ENCODE results near the gene PPP2R5C. TPM values are rescaled to one million over a fixed set of nuclear protein-coding genes. Genes with fewer than 3 reads are reported as not detected.

PPP2R5C gene
- total and polyA plus RNA-seq, 12 donors: 66.8 to 257 (median 222) TPM

- no peak for DNase-seq
- Histone ChIP-seq H3K36me3 (peaks cover 0 to 43% (median 5%) of the 10 kb centered on the region in 9 donors), H3K27ac (no peak overlapping the region), H3K4me1 (peaks cover 0 to 23% (median 6%) of the 10 kb centered on the region in 9 donors), H3K27me3 (no peaks in the 10 kb centered on the region), H3K9me3 (no peaks in the 10 kb centered on the region), H3K4me3 (no peak overlapping the region)
- intact Hi-C loops (cut with DNase I): loop anchor here in 2 of 10 donors (5.0 to 10.0 kb wide), 2 partner anchors 180 to 187 kb away; no protein-coding TSS in a partner anchor
- no peak for ATAC-seq
- no peak for TF ChIP-seq CTCF (IDR thresholded peaks at IDR 0.05)
- 88 to 92% methylated on average over 7 of the region's 7 CpGs for WGBS, 2 donors
Observed at GRCh38 chr14:101767618-101768362, 6.3 kb downstream of the PPP2R5C start.

DNA sequence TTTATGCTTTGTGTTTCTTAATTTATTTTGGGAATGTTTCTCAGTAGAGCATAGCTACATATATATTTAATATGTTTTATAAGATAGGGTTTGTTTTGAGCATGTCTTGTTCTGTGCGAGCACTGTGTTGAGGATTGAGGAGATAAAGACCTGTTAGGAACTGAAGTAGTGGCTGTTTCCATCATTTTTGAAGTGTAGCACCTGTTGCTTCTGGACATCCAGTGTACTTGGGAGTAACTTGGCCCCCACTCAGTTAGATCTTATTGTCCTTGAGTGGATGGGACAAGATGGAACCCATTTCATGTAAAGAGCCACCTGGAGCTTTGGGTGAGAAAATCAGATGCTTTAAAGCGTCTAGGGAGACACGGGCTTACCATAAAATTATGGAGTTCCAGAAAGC is 8.7 kb downstream of the PPP2R5C start:
- intact Hi-C loops (cut with DNase I): loop anchor here in 8 of 10 donors (5.0 to 10.0 kb wide), 11 partner anchors 37 to 195 kb away; partner anchors contain the start of gene DYNC1H1 (in 3 of the 8)
- Histone ChIP-seq H3K36me3 (peaks cover 0 to 25% (median 2%) of the 10 kb centered on the region in 9 donors), H3K4me3 (no peak overlapping the region), H3K27me3 (no peaks in the 10 kb centered on the region), H3K27ac (peak overlapping the region in 5 of 10 donors; percentile 27 to 67 (median 51)), H3K4me1 (peaks cover 0 to 25% (median 15%) of the 10 kb centered on the region in 9 donors), H3K9me3 (no peaks in the 10 kb centered on the region)
- 78% methylated on average over 3 of the region's 3 CpGs for WGBS, 2 donors
- TF ChIP-seq CTCF (IDR thresholded peaks at IDR 0.05): no peak
- ATAC-seq (no peak), DNase-seq (no peak)

GRCh38 chr14:101772770-101773169 is 11.3 kb downstream of the PPP2R5C start:
- WGBS, 2 donors: 67 to 68% methylated on average over 8 of the region's 8 CpGs
- intact Hi-C loops (cut with DNase I): loop anchor here in 8 of 10 donors (5.0 to 10.0 kb wide), 11 partner anchors 35 to 192 kb away; partner anchors contain the start of gene DYNC1H1 (in 3 of the 8)
- Histone ChIP-seq H3K36me3 (peaks cover 0 to under 1% (median 0%) of the 10 kb centered on the region in 9 donors), H3K27me3 (no peaks in the 10 kb centered on the region), H3K4me3 (no peak overlapping the region), H3K9me3 (no peaks in the 10 kb centered on the region), H3K4me1 (peaks cover 2 to 38% (median 20%) of the 10 kb centered on the region in 9 donors), H3K27ac (no peak overlapping the region)
- ATAC-seq: peak in 2 of 8 donors; percentile 18 to 38
- DNase-seq: no peak
- TF ChIP-seq CTCF (IDR thresholded peaks at IDR 0.05): no peak

- Histone ChIP-seq H3K4me1 (peaks cover 2 to 38% (median 20%) of the 10 kb centered on the region in 9 donors), H3K9me3 (no peaks in the 10 kb centered on the region), H3K36me3 (no peaks in the 10 kb centered on the region), H3K27ac (no peak overlapping the region), H3K4me3 (no peak overlapping the region), H3K27me3 (no peaks in the 10 kb centered on the region)
- 91 to 94% methylated on average over 2 of the region's 2 CpGs for WGBS, 2 donors
- DNase-seq: no peak
- TF ChIP-seq CTCF (IDR thresholded peaks at IDR 0.05): no peak
- intact Hi-C loops (cut with DNase I): loop anchor here in 8 of 10 donors (5.0 to 10.0 kb wide), 11 partner anchors 34 to 191 kb away; partner anchors contain the start of gene DYNC1H1 (in 3 of the 8)
- no peak for ATAC-seq
Observed at GRCh38 chr14:101773378-101773777, 11.9 kb downstream of the PPP2R5C start.

Measured in heart right ventricle (tissue), 16 donors.